Right renal cortex interstitium (tissue), 3 donors: ENCODE measurements around the gene OTULIN. TPM values are rescaled to one million over a fixed set of nuclear protein-coding genes. Genes with fewer than 3 reads are reported as not detected.

ENCODE experiments used
- DNase-seq, 3 donors: peaks; one replicate each; pipeline ENCODE4 v3.0.0-alpha.2; 2013; ENCODE audit warnings: low read depth in 3 of 3, low spot score in 2 of 3
- polyA plus RNA-seq, 3 donors: library from polyadenylated mRNA; unstranded; fragments of 120-200 nt; gene quantifications; one replicate each; pipeline ENCODE4 v1.2.1, GENCODE V29; 2013; ENCODE audit not compliant: insufficient read length in 3 of 3

The OTULIN gene
- 10 to 100 TPM; 18.4 to 20.4 (median 18.9) TPM for polyA plus RNA-seq

DNA sequence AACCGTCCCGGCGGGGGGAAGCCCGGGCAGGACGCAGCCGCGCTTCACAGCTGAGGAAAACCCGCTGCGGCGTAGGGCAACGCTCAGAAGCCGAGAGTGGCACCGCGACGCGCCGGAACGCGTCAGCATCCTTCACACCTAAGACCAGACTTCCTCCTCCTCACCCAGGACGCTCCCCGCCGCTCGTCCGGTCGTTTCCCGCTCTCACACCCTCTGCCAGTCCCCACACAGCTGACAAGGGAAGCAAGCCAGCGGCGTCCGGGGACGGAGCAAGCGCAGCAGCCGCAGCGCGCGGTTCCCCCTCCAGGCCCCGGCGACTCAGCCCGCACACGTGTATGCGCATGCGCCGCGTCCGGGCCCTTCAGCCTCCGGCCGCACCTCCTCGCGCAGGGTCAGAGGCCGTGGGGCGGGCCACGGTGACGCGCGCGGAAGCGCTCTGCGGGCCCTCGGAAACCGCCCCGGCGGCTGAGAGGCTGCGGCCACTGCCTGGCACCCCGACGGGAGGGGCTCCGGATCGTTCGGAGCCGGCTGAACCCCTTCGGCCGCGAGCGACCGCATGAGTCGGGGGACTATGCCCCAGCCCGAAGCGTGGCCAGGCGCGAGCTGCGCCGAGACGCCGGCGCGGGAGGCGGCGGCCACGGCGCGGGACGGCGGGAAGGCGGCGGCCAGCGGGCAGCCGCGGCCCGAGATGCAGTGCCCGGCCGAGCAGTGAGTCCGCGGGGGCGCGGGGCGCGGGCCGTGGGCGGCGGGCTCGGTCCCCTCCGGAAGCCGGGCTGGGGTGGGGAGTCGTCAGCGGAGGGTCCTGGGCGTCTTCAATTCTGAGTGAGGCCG lies at the start of gene OTULIN:
Gene OTULIN (plus strand): TSS at position 449 of the 831 bp plus-strand sequence. CDS start 108 bp downstream, at position 557.
- peak; percentile 73 to 88 (median 80) for DNase-seq

GRCh38 chr5:14615365-14615764 lies 49.2 kb upstream of the OTULIN start:
- no peak for DNase-seq

GRCh38 chr5:14617441-14617840 lies 47.1 kb upstream of the OTULIN start:
- DNase-seq, result no peak

DNA sequence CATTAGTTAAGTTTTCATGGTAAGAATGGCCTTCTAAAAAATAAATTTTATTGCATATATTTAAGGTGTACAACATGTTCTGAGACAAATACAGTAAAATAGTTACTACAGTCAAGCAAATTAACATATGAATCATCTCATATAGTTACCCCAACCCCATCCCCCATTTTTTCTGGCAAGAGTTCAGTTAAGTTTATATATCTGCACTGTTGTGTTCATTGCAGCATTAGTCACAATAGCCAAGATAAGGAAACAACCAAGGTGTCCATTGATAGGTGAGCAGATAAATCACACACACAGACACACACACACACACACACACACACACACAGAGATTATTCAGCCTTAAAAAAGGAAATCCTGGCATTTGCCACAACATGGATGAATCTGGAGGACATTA lies 37.2 kb upstream of the OTULIN start:
- no peak for DNase-seq

- DNase-seq, result peak; percentile 29 to 36 (median 34)
These were observed 36.2 kb upstream of the OTULIN start for GRCh38 chr5:14628346-14628745.

GRCh38 chr5:14630671-14631070 lies 33.8 kb upstream of the OTULIN start:
- DNase-seq, result no peak

DNA sequence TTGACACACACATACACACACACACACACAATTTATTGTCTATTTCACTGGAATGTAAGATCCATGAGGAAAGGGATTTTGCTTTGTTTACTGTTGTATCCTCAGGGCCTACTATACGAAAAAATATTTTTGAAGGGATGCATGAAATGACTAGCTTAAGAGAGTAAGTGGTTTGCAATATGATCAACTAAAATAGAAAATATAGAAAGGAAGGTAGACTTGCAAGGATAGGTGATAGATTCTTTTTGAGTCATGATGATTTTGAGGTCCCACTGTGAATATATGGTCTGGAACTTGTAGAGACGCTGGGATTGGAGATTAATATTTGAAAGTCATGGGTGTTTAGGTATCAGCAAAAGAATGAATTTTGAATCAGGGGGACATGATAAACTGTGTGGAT lies 28.9 kb upstream of the OTULIN start:
- no peak for DNase-seq

- DNase-seq, result no peak
These were observed 23.8 kb upstream of the OTULIN start for GRCh38 chr5:14640765-14641164.

DNA sequence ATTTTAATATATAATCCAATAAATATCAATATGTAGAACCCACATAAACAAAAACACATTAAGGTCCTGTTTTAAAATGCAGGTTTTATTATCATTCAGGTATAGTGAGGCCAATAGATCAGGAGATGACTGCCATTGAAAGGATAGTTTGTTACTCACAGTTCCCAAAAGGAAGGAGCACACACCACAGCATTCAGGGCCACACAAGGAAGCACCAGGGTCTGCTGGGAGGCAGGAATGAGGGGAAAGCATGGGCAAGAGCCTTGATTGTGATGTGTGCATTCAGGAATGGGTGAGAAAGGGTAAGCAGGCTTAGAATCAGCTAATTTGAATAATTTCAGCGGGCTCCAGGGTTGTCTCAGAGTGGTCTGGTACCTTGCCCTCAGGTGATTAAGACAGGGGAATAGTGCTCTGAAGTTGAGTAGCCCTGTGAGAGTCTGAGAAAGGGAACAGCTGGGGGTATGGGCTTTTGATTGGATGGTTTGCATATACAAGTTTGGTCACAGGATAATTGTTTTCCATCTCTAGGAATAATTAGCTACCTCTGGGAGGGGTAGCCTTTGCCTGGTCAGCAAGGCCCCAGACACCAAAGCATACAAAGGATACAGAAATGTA lies 19.8 kb upstream of the OTULIN start:
- no peak for DNase-seq

DNA sequence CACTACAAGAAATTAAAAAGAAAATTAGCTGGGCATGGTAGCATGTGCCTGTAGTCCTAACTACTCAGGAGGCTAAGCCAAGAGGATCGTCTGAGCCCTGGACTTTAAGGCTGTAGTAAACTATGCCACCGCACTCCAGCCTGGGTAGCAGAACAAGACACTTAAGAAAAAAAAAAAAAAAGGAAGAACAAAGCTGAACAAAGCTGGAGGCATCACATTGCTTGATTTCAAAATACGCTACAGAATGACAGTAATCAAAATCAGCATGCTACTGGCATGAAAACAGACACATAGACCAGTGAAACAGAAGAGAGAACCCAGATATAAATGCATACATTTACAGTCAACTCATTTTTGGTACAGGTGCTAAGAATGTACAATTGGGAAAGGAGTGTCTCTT lies 14.5 kb upstream of the OTULIN start:
- DNase-seq, result no peak

DNA sequence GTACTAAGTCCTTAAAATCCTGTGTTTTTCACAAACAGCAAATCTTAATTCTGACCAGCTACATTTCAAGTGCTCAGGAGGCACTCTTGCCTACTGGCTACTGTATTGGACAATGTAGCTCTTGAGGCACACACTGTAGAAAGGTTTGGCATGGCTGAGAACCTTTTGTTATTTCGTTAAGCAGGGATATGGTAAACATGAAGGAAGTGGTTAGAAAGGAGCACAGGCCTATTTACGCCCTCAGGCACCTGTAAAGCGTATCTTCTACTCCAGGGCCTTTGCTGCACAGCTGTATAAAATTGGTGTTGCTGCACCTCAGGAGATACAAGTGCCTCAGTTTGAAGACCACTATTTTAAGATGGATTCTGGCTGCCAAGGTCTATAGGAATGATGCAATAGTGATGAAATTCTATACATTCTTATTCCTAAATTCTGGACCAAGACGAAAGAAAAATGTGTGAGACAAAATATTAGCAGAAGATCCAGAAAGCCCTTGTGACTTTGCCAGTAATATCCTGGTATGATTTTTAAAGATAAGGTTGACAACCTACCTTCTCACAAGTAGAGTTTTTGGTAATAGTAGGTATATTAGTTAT lies 9.3 kb upstream of the OTULIN start:
- no peak for DNase-seq

DNA sequence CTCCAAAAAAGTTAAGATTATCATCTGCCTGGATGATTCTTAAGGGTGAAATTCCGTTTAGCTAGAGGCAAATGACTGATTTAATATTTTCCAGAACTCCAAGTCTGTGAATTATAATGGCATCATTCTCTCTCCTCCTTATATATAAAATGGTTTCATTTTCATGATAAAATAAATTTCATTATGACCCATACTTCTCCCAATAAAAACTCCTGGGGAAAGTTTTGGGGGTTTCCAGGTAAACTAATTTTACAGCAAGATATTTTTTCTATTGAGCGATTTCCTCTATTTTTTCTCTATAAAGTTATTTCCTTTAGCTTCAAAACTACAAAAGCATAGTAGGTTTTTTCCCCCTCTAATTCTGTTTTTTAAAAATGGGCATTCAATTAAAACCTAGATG lies 7.6 kb upstream of the OTULIN start:
- no peak for DNase-seq

DNA sequence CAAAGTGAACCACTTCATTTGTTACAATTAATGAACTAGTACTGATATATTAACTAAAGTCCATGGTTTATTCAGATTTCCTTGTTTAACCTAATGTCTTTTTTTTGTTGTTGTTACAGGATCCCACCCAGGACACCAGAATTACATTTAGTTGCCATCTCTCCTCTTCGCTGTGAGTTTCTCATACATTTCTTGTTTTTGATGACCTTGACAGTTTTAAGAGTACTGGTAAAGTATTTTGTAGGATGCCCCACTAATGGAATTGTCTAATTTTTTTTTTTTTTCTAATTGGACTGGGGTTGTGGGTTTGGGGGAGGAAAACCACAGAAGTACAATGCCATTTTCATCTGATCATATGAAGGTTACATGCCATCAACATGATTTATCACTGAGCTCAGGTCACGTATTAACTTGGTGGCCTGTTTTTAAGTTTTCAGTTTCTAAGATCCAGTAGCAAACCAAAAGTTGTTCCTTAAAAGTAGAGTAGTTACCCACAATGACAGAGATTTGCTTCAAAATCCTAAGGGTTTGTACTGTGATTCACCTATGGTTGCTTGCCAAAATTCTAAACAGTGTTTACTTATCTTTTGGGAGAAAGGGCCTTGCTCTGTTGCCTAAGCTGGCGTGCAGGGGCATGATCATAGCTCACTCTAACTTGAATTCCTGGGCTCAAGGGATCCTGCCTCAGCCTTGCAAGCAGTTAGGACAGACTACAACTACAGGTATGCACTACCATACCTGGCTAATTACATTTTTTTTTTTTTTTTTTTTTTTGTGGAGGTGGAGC lies 4.5 kb upstream of the OTULIN start:
- no peak for DNase-seq

- DNase-seq, result no peak
These were observed 3.7 kb upstream of the OTULIN start for GRCh38 chr5:14660833-14661232.

- DNase-seq, result no peak
These were observed 1.7 kb upstream of the OTULIN start for GRCh38 chr5:14662721-14663260.

DNA sequence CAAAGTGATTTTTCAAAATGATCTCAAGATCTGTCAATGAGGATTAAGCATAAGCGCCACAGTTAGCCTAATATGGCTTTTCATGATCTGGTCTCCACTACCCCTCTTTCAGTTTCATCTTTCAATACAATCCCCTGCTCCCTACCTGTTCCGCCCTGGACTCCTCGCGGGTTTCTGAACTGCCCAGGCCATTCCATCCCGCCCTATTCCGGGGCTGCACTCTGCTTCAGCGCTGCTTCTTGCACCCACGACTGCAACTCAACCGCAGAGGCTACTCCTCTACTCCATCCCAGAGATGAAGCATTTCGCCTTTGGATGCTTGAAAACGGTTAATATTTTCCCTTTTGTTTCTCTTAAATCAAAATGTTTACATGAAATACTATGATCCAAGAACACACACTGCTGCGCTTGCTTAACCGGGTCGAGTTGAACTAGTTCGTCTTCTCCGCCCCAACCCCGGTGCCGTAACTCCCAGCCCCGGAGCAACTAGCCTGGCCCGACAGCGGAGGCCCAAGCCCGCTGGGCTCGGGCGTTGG lies 716 bp upstream of the OTULIN start:
- peak in 1 of 3 donors; percentile 29 for DNase-seq

- peak in 1 of 3 donors; percentile 25 for DNase-seq
These were observed 744 bp downstream of the OTULIN start for GRCh38 chr5:14665101-14665822.

GRCh38 chr5:14665949-14666348 lies 1.4 kb downstream of the OTULIN start:
- no peak for DNase-seq

GRCh38 chr5:14666357-14666756 lies 1.8 kb downstream of the OTULIN start:
- no peak for DNase-seq

- no peak for DNase-seq
These were observed 2.8 kb downstream of the OTULIN start for GRCh38 chr5:14667290-14667689.
